SH-SY5Y (cell line): ENCODE measurements around the gene RSBN1L.

Source experiments
- GATA2 ChIP-seq: IDR thresholded peaks from 2 replicates; pipeline ENCODE4 v1.6.1; 2011; ENCODE audit warnings: mild to moderate bottlenecking, low read depth, low read length
- GATA3 ChIP-seq: IDR thresholded peaks from 2 replicates; pipeline ENCODE4 v1.6.1; 2011; ENCODE audit warnings: low read depth, mild to moderate bottlenecking, low read length, moderate library complexity

- TF ChIP-seq GATA2 (no peak), GATA3 (no peak)
These were observed 11.0 kb upstream of the RSBN1L start for GRCh38 chr7:77685233-77685632.
